ENCODE data around the gene GALNT7. TPM values are rescaled to one million over a fixed set of nuclear protein-coding genes. Genes with fewer than 3 reads are reported as not detected.
A peak's percentile ranks its signal among the peaks of the same experiment; 100 is the strongest.

GALNT7 gene
- total RNA-seq, 1 donor from 2014 or later: 16.9 TPM

- TF ChIP-seq CTCF (IDR thresholded peaks at IDR 0.05): no peak
- ATAC-seq (ENCODE audit: low read depth) (no peak), DNase-seq (no peak)
- intact Hi-C loops (cut with micrococcal nuclease): loop anchor here (5.0 kb wide), 1 partner anchor 422 kb away; no protein-coding TSS in a partner anchor
- H3K27ac Mint-ChIP-seq: no peak overlapping the region
- H3K27me3 Mint-ChIP-seq: no peaks in the 10 kb centered on the region
- no peaks in the 10 kb centered on the region for H3K9me3 Mint-ChIP-seq
- peaks cover 18% of the 10 kb centered on the region for H3K36me3 Mint-ChIP-seq (ENCODE audit: low read depth)
- POLR2A ChIA-PET: no interaction called here
- CTCF ChIA-PET: interaction anchor here (1.7 to 4.1 kb wide), 3 partner anchors 231 to 241 kb away, joined by 5 to 113 read pairs (median 16); no protein-coding TSS in a partner anchor
- H3K4me3 Mint-ChIP-seq: no peak overlapping the region
- H3K4me1 Mint-ChIP-seq: peaks cover 21% of the 10 kb centered on the region
These were observed 86.0 kb downstream of the GALNT7 start for GRCh38 chr4:173254646-173255045.

DNA sequence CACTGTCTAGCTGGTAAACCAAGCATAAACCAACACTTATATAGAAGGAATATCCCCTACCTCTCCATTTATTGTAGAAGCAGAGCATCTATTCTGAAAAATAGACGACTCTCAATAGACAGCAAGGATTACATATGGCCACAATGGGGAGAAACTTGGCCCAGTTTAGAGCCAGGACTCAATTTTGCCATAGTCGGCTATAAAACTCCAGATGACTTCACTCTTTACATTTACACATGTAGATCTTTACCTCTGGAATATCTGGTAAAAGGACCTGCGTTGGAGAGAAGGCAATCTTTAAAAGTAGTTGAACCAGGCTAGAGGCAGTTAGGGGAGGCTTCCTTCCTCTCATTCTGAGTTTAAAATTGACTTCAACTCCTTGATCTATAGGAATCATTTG is 88.2 kb downstream of the GALNT7 start:
- intact Hi-C loops (cut with micrococcal nuclease): loop anchor here (1.0 to 5.0 kb wide), 5 partner anchors 65 to 425 kb away; partner anchors contain the start of gene GALNT7
- peaks cover 13% of the 10 kb centered on the region for H3K36me3 Mint-ChIP-seq (ENCODE audit: low read depth)
- H3K9me3 Mint-ChIP-seq: no peaks in the 10 kb centered on the region
- ChIA-PET CTCF (interaction anchor here (0.7 to 4.1 kb wide), 16 partner anchors 10 to 995 kb away, joined by 3 to 113 read pairs (median 6); partner anchors contain the start of gene GALNT7), POLR2A (no interaction called here)
- H3K27me3 Mint-ChIP-seq: no peaks in the 10 kb centered on the region
- H3K4me1 Mint-ChIP-seq: peaks cover 21% of the 10 kb centered on the region
- no peak for DNase-seq
- TF ChIP-seq CTCF (IDR thresholded peaks at IDR 0.05): no peak
- no peak overlapping the region for H3K27ac Mint-ChIP-seq
- no peak overlapping the region for H3K4me3 Mint-ChIP-seq
- ATAC-seq (ENCODE audit: low read depth): no peak

DNA sequence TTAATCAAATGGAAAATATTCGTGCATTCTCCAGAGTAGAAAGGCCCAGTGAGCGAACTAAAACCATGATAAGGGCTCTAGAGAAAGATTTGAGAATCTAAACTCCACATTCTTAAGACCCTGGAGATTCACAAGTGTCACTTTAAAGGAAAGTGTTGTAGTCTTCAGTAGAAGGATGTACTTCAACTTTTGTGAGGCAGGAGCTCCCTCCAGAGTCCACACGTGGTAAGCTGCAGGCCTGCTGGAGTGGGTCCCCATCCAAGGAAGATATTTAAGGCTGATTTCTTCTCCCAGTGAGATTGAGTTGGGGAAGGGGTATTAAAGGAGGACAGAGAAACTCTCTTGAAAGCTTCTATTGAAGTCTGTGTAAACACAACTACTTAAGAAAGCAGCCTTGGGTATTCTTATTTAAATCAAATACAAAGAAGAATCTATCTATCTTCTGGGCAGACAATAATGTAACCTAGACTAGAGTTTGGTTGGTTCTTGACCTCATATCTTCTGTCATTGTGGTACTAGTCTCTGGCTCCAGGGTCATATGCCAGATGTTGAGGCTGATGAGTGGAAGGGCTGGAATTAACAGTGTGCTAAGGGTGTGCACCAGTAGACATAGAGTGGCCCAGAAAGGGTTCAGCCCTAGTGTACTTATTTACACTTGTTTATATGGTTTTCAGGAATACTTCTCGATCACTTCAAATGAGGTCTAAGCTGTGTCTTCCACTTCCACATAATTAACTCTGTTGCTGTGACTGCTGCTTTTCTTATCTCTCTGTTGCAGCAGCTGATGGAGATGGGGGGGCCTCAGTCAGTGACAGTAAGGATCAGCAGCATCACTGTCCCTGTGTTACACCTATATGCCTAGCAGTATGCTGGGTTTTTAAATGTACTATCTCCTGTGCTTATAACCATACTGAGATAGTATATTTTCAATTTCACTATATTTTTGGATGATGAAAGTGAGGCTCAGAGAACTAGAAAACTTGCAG is 89.4 kb downstream of the GALNT7 start:
- intact Hi-C loops (cut with micrococcal nuclease): loop anchor here (1.0 to 5.0 kb wide), 5 partner anchors 66 to 426 kb away; partner anchors contain the start of gene GALNT7
- TF ChIP-seq CTCF (IDR thresholded peaks at IDR 0.05): no peak
- H3K4me3 Mint-ChIP-seq: no peak overlapping the region
- POLR2A ChIA-PET: no interaction called here
- H3K36me3 Mint-ChIP-seq (ENCODE audit: low read depth): peaks cover 8% of the 10 kb centered on the region
- no peaks in the 10 kb centered on the region for H3K27me3 Mint-ChIP-seq
- peaks cover 23% of the 10 kb centered on the region for H3K4me1 Mint-ChIP-seq
- CTCF ChIA-PET: interaction anchor here (0.7 to 4.1 kb wide), 23 partner anchors 10 to 994 kb away, joined by 3 to 113 read pairs (median 4); partner anchors contain the start of gene GALNT7
- DNase-seq (no peak), ATAC-seq (ENCODE audit: low read depth) (peak; percentile 92)
- H3K27ac Mint-ChIP-seq: no peak overlapping the region
- H3K9me3 Mint-ChIP-seq: no peaks in the 10 kb centered on the region

GRCh38 chr4:173258866-173259265 is 90.3 kb downstream of the GALNT7 start:
- H3K9me3 Mint-ChIP-seq: no peaks in the 10 kb centered on the region
- intact Hi-C loops (cut with micrococcal nuclease): loop anchor here (5.0 kb wide), 1 partner anchor 427 kb away; no protein-coding TSS in a partner anchor
- POLR2A ChIA-PET: no interaction called here
- no peak overlapping the region for H3K27ac Mint-ChIP-seq
- DNase-seq (no peak), ATAC-seq (ENCODE audit: low read depth) (no peak)
- no peak overlapping the region for H3K4me3 Mint-ChIP-seq
- H3K27me3 Mint-ChIP-seq: no peaks in the 10 kb centered on the region
- peaks cover 23% of the 10 kb centered on the region for H3K4me1 Mint-ChIP-seq
- H3K36me3 Mint-ChIP-seq (ENCODE audit: low read depth): peaks cover 4% of the 10 kb centered on the region
- TF ChIP-seq CTCF (IDR thresholded peaks at IDR 0.05): no peak
- CTCF ChIA-PET: interaction anchor here (1.0 to 4.1 kb wide), 6 partner anchors 13 to 245 kb away, joined by 3 to 113 read pairs (median 5); no protein-coding TSS in a partner anchor

DNA sequence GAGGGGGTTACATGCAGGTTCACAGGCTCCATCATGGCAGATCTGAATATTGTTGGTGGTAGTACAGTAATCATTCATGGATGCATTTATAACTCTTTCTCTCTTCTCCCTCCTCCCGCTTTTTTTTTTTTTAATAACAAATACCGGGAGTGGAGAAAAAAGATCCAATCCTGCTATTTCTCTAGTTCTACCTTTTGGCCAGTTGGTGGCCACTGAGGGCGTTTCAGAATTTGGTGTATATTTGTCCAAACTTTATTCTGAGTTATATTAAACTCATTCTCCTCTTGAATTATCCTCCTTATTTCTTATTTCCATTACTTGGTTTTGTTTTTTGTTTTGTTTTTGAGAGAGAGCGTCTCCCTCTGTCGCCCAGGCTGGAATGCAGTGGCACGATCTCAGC is 90.7 kb downstream of the GALNT7 start:
- ChIA-PET CTCF (interaction anchor here (1.8 kb wide), 1 partner anchor 246 kb away, joined by 11 read pairs; no protein-coding TSS in a partner anchor), POLR2A (no interaction called here)
- TF ChIP-seq CTCF (IDR thresholded peaks at IDR 0.05): no peak
- DNase-seq (no peak), ATAC-seq (ENCODE audit: low read depth) (no peak)
- intact Hi-C loops (cut with micrococcal nuclease): loop anchor here (5.0 kb wide), 1 partner anchor 427 kb away; no protein-coding TSS in a partner anchor
- H3K27me3 Mint-ChIP-seq: no peaks in the 10 kb centered on the region
- H3K9me3 Mint-ChIP-seq: no peaks in the 10 kb centered on the region
- no peak overlapping the region for H3K27ac Mint-ChIP-seq
- no peak overlapping the region for H3K4me3 Mint-ChIP-seq
- H3K36me3 Mint-ChIP-seq (ENCODE audit: low read depth): peaks cover 4% of the 10 kb centered on the region
- peaks cover 28% of the 10 kb centered on the region for H3K4me1 Mint-ChIP-seq
